ENCODE measurements around the gene TFIP11.
"Not testable (repeated sequence)": the region's sequence is repeated elsewhere in the genome, so short reads cannot be mapped to it uniquely, and the experiment has no call there.

TFIP11 gene

GRCh38 chr22:26540119-26540518 lies 27.8 kb upstream of the TFIP11 start:
- no peak for DNase-seq

- no peak for DNase-seq
Observed at GRCh38 chr22:26536762-26537134, 24.5 kb upstream of the TFIP11 start.

- DNase-seq, result no peak
Observed at GRCh38 chr22:26536056-26536761, 23.9 kb upstream of the TFIP11 start.

- no peak for DNase-seq
Observed at GRCh38 chr22:26535603-26535908, 23.3 kb upstream of the TFIP11 start.

- DNase-seq, result no peak
Observed at GRCh38 chr22:26534874-26535602, 22.8 kb upstream of the TFIP11 start.

- no peak for DNase-seq
Observed at GRCh38 chr22:26534171-26534855, 22.0 kb upstream of the TFIP11 start.

- no peak for DNase-seq
Observed at GRCh38 chr22:26529345-26529744, 17.1 kb upstream of the TFIP11 start.

- DNase-seq, result not testable (repeated sequence)
Observed at GRCh38 chr22:26528518-26528917, 16.2 kb upstream of the TFIP11 start.

GRCh38 chr22:26527574-26528465 lies 15.5 kb upstream of the TFIP11 start:
- DNase-seq, result no peak

- DNase-seq, result no peak
Observed at GRCh38 chr22:26527167-26527566, 14.9 kb upstream of the TFIP11 start.

- DNase-seq, result no peak
Observed at GRCh38 chr22:26525946-26526564, 13.8 kb upstream of the TFIP11 start.

- no peak for DNase-seq
Observed at GRCh38 chr22:26524870-26525269, 12.6 kb upstream of the TFIP11 start.

GRCh38 chr22:26522592-26522991 lies 10.3 kb upstream of the TFIP11 start:
- no peak for DNase-seq

- DNase-seq, result no peak
Observed at GRCh38 chr22:26522012-26522411, 9.7 kb upstream of the TFIP11 start.

- DNase-seq, result no peak
Observed at GRCh38 chr22:26517429-26517828, 5.2 kb upstream of the TFIP11 start.

GRCh38 chr22:26516503-26516902 lies 4.2 kb upstream of the TFIP11 start:
- DNase-seq, result no peak

- DNase-seq, result no peak
Observed at GRCh38 chr22:26515931-26516330, 3.7 kb upstream of the TFIP11 start.

GRCh38 chr22:26514419-26515161 lies 2.3 kb upstream of the TFIP11 start:
- DNase-seq, result no peak

- DNase-seq, result no peak
Observed at GRCh38 chr22:26513838-26514237, 1.6 kb upstream of the TFIP11 start.

- DNase-seq, result no peak
Observed at GRCh38 chr22:26508148-26508547, 4.1 kb downstream of the TFIP11 start.

GRCh38 chr22:26503758-26504157 lies 8.5 kb downstream of the TFIP11 start:
- no peak for DNase-seq

Measured in NCI-H2227 treated with DMSO at 0.1 percent for 48 hours (cell line).